Measurements from ENCODE around the gene CDK16. TPM values are rescaled to one million over a fixed set of nuclear protein-coding genes. Genes with fewer than 3 reads are reported as not detected.

CDK16 gene
- total RNA-seq, 2 experiments from 2014 or later, result 68.5 to 86.1 TPM

GRCh38 chrX:47264483-47265173 lies 46.1 kb downstream of the CDK16 start:
- BruUV-seq (replicated peaks), result no TSS peak
- intact Hi-C loops (cut with micrococcal nuclease; ENCODE audit: unreplicated experiment), result no loop called here
- TF ChIP-seq, protein P1, sequence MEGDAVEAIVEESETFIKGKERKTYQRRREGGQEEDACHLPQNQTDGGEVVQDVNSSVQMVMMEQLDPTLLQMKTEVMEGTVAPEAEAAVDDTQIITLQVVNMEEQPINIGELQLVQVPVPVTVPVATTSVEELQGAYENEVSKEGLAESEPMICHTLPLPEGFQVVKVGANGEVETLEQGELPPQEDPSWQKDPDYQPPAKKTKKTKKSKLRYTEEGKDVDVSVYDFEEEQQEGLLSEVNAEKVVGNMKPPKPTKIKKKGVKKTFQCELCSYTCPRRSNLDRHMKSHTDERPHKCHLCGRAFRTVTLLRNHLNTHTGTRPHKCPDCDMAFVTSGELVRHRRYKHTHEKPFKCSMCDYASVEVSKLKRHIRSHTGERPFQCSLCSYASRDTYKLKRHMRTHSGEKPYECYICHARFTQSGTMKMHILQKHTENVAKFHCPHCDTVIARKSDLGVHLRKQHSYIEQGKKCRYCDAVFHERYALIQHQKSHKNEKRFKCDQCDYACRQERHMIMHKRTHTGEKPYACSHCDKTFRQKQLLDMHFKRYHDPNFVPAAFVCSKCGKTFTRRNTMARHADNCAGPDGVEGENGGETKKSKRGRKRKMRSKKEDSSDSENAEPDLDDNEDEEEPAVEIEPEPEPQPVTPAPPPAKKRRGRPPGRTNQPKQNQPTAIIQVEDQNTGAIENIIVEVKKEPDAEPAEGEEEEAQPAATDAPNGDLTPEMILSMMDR (conservative IDR thresholded peaks at IDR 0.05; ENCODE audit: low read length), result no peak
- no peak for TF ChIP-seq EZH2phosphoT487 (IDR thresholded peaks at IDR 0.05; ENCODE audit: borderline replicate concordance, low read depth, low read length)
- POLR2A ChIA-PET, result no interaction called here
- no peak for DNase-seq (ENCODE audit: low spot score)
- Histone ChIP-seq H3K9me2 (ENCODE audit: insufficient read depth, low read length) (no peaks in the 10 kb centered on the region), H3K4me2 (ENCODE audit: low read length) (no peak overlapping the region), H3K9me3 (ENCODE audit: low read length) (no peaks in the 10 kb centered on the region), H3K4me3 (ENCODE audit: low read depth, low read length, poor library complexity, severe bottlenecking) (no peak overlapping the region), H3K36me3 (ENCODE audit: insufficient read depth, low read length) (no peaks in the 10 kb centered on the region), H3K79me2 (ENCODE audit: insufficient read depth, low read depth, low read length) (no peaks in the 10 kb centered on the region), H4K20me1 (ENCODE audit: insufficient read depth, low read length) (no peaks in the 10 kb centered on the region), H3K27ac (ENCODE audit: low read depth, low read length, poor library complexity, severe bottlenecking) (no peak overlapping the region), H2AFZ (ENCODE audit: low read length) (no peak overlapping the region), H3K4me1 (ENCODE audit: insufficient read depth, low read length, poor library complexity, severe bottlenecking) (no peaks in the 10 kb centered on the region)
- CTCF ChIA-PET (ENCODE audit: unreplicated experiment), result no interaction called here

DNA sequence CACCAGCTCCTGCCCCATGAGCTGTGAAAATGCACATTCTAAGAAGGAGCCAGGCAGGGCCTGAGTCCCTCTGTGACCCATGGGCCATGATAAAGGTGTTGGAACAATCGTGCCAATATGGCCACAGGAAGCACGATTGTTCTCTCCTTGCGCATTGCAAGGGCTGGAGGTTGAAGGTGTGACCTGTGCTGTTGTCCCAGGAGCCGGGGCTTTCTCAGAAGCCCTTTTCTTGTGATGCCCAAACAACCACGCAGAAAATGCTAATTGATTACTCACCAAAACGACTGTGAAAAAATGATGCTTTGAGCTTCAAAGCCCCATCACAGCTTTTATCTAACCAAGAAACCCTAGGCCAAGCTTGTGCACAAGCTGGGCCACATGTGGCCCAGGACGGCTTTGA lies 48.2 kb downstream of the CDK16 start:
- no peak for TF ChIP-seq EZH2phosphoT487 (IDR thresholded peaks at IDR 0.05; ENCODE audit: borderline replicate concordance, low read depth, low read length)
- TF ChIP-seq, protein P1 (conservative IDR thresholded peaks at IDR 0.05; ENCODE audit: low read length), result no peak
- H3K4me2 ChIP-seq (ENCODE audit: low read length), result no peak overlapping the region
- H3K4me3 ChIP-seq (ENCODE audit: low read depth, low read length, poor library complexity, severe bottlenecking), result no peak overlapping the region
- POLR2A ChIA-PET, result interaction anchor here (0.7 kb wide), 1 partner anchor 128 kb away, joined by 3 read pairs; no protein-coding TSS in a partner anchor
- no peaks in the 10 kb centered on the region for H3K9me3 ChIP-seq (ENCODE audit: low read length)
- no peaks in the 10 kb centered on the region for H3K36me3 ChIP-seq (ENCODE audit: insufficient read depth, low read length)
- H3K27ac ChIP-seq (ENCODE audit: low read depth, low read length, poor library complexity, severe bottlenecking), result no peak overlapping the region
- intact Hi-C loops (cut with micrococcal nuclease; ENCODE audit: unreplicated experiment), result no loop called here
- no peaks in the 10 kb centered on the region for H3K9me2 ChIP-seq (ENCODE audit: insufficient read depth, low read length)
- no peak for DNase-seq (ENCODE audit: low spot score)
- H3K4me1 ChIP-seq (ENCODE audit: insufficient read depth, low read length, poor library complexity, severe bottlenecking), result no peaks in the 10 kb centered on the region
- H2AFZ ChIP-seq (ENCODE audit: low read length), result no peak overlapping the region
- no TSS peak for BruUV-seq (replicated peaks)
- CTCF ChIA-PET (ENCODE audit: unreplicated experiment), result no interaction called here
- H3K79me2 ChIP-seq (ENCODE audit: insufficient read depth, low read depth, low read length), result no peaks in the 10 kb centered on the region
- no peaks in the 10 kb centered on the region for H4K20me1 ChIP-seq (ENCODE audit: insufficient read depth, low read length)

- no peak overlapping the region for H3K4me2 ChIP-seq (ENCODE audit: low read length)
- POLR2A ChIA-PET, result no interaction called here
Observed at GRCh38 chrX:47272013-47272408, 53.5 kb downstream of the CDK16 start.

More at GRCh38 chrX:47272013-47272408, 53.5 kb downstream of the CDK16 start:
- no peak for DNase-seq (ENCODE audit: low spot score)
- H3K9me3 ChIP-seq (ENCODE audit: low read length), result no peaks in the 10 kb centered on the region
- no peak overlapping the region for H3K4me3 ChIP-seq (ENCODE audit: low read depth, low read length, poor library complexity, severe bottlenecking)
- no peaks in the 10 kb centered on the region for H4K20me1 ChIP-seq (ENCODE audit: insufficient read depth, low read length)
- H3K4me1 ChIP-seq (ENCODE audit: insufficient read depth, low read length, poor library complexity, severe bottlenecking), result no peaks in the 10 kb centered on the region
- no peaks in the 10 kb centered on the region for H3K79me2 ChIP-seq (ENCODE audit: insufficient read depth, low read depth, low read length)
- no TSS peak for BruUV-seq (replicated peaks)
- H2AFZ ChIP-seq (ENCODE audit: low read length), result no peak overlapping the region
- H3K36me3 ChIP-seq (ENCODE audit: insufficient read depth, low read length), result no peaks in the 10 kb centered on the region
- TF ChIP-seq EZH2phosphoT487 (IDR thresholded peaks at IDR 0.05; ENCODE audit: borderline replicate concordance, low read depth, low read length), result no peak
- TF ChIP-seq, protein P1 (conservative IDR thresholded peaks at IDR 0.05; ENCODE audit: low read length), result no peak
- intact Hi-C loops (cut with micrococcal nuclease; ENCODE audit: unreplicated experiment), result no loop called here
- no peak overlapping the region for H3K27ac ChIP-seq (ENCODE audit: low read depth, low read length, poor library complexity, severe bottlenecking)
- CTCF ChIA-PET (ENCODE audit: unreplicated experiment), result no interaction called here
- no peaks in the 10 kb centered on the region for H3K9me2 ChIP-seq (ENCODE audit: insufficient read depth, low read length)
